Type B pancreatic cell (in vitro differentiated cells): Measurements from ENCODE around the gene ODF2. TPM values are rescaled to one million over a fixed set of nuclear protein-coding genes. Genes with fewer than 3 reads are reported as not detected.
"Not testable (repeated sequence)": the region's sequence is repeated elsewhere in the genome, so short reads cannot be mapped to it uniquely, and the experiment has no call there.

Experiments used
- DNase-seq: peaks from one replicate; pipeline ENCODE4 v3.0.0; 2021; ENCODE audit warnings: mixed read lengths; ENCODE audit not compliant: unreplicated experiment; ENCODE audit errors: extremely low spot score
- H3K27ac Mint-ChIP-seq: 2 replicates; pipeline ENCODE4 v1.8.0; 2021; ENCODE audit warnings: mild to moderate bottlenecking, mixed read lengths
- H3K27me3 Mint-ChIP-seq: 2 replicates; pipeline ENCODE4 v1.8.0; 2021; ENCODE audit warnings: mixed read lengths
- H3K36me3 Mint-ChIP-seq: 2 replicates; pipeline ENCODE4 v1.8.0; 2021; ENCODE audit warnings: mixed read lengths
- H3K4me1 Mint-ChIP-seq: one replicate; pipeline ENCODE4 v1.8.0; 2021; ENCODE audit warnings: mixed read lengths; ENCODE audit not compliant: unreplicated experiment
- H3K4me3 Mint-ChIP-seq: 2 replicates; pipeline ENCODE4 v1.8.0; 2021; ENCODE audit warnings: mild to moderate bottlenecking, mixed read lengths
- H3K9me3 Mint-ChIP-seq: 2 replicates; pipeline ENCODE4 v1.8.0; 2021; ENCODE audit warnings: mixed read lengths
- CTCF ChIP-seq: fragments of 200-600 bp; sonication (generic); conservative IDR thresholded peaks from 2 replicates; pipeline ENCODE4 v1.5.0; 2021; ENCODE audit warnings: antibody characterized with exemption, mild to moderate bottlenecking
- total RNA-seq: library from RNA; stranded (reverse); gene quantifications from 2 replicates; pipeline ENCODE4 v1.2.1, GENCODE V29; 2021; ENCODE audit warnings: low replicate concordance

The ODF2 gene
- total RNA-seq, 1 donor from 2014 or later = 59.1 TPM

GRCh38 chr9:128434340-128434739 lies 21.5 kb upstream of the ODF2 start:
- no peaks in the 10 kb centered on the region for H3K36me3 Mint-ChIP-seq
- H3K27me3 Mint-ChIP-seq = no peaks in the 10 kb centered on the region
- no peak overlapping the region for H3K27ac Mint-ChIP-seq
- H3K4me3 Mint-ChIP-seq = no peak overlapping the region
- no peak for TF ChIP-seq CTCF
- no peaks in the 10 kb centered on the region for H3K4me1 Mint-ChIP-seq
- no peaks in the 10 kb centered on the region for H3K9me3 Mint-ChIP-seq
- DNase-seq = no peak

- no peaks in the 10 kb centered on the region for H3K4me1 Mint-ChIP-seq
- peak overlapping the region; percentile 39 for H3K27ac Mint-ChIP-seq
- H3K4me3 Mint-ChIP-seq = no peak overlapping the region
- no peak for TF ChIP-seq CTCF
- DNase-seq = no peak
- no peaks in the 10 kb centered on the region for H3K36me3 Mint-ChIP-seq
- no peaks in the 10 kb centered on the region for H3K27me3 Mint-ChIP-seq
- H3K9me3 Mint-ChIP-seq = no peaks in the 10 kb centered on the region
These were observed 20.2 kb upstream of the ODF2 start for GRCh38 chr9:128435611-128436010.

- Mint-ChIP-seq H3K9me3 (no peaks in the 10 kb centered on the region), H3K27me3 (no peaks in the 10 kb centered on the region), H3K4me3 (no peak overlapping the region), H3K36me3 (no peaks in the 10 kb centered on the region), H3K27ac (no peak overlapping the region), H3K4me1 (no peaks in the 10 kb centered on the region)
- TF ChIP-seq CTCF = peak; percentile 98
- peak; percentile 88 for DNase-seq
These were observed 17.3 kb upstream of the ODF2 start for GRCh38 chr9:128438343-128439109.

GRCh38 chr9:128439273-128439672 lies 16.5 kb upstream of the ODF2 start:
- Mint-ChIP-seq H3K4me1 (no peaks in the 10 kb centered on the region), H3K4me3 (no peak overlapping the region), H3K27me3 (no peaks in the 10 kb centered on the region), H3K36me3 (no peaks in the 10 kb centered on the region), H3K27ac (no peak overlapping the region), H3K9me3 (no peaks in the 10 kb centered on the region)
- no peak for TF ChIP-seq CTCF
- no peak for DNase-seq

- Mint-ChIP-seq H3K9me3 (no peaks in the 10 kb centered on the region), H3K4me3 (no peak overlapping the region), H3K36me3 (no peaks in the 10 kb centered on the region), H3K27me3 (peaks cover 8% of the 10 kb centered on the region), H3K27ac (no peak overlapping the region), H3K4me1 (no peaks in the 10 kb centered on the region)
- DNase-seq = no peak
- no peak for TF ChIP-seq CTCF
These were observed 13.7 kb upstream of the ODF2 start for GRCh38 chr9:128442150-128442549.

- H3K27ac Mint-ChIP-seq, H3K4me1 Mint-ChIP-seq, DNase-seq, H3K4me3 Mint-ChIP-seq, H3K36me3 Mint-ChIP-seq, H3K9me3 Mint-ChIP-seq, H3K27me3 Mint-ChIP-seq: not testable (repeated sequence)
These were observed 9.3 kb upstream of the ODF2 start for GRCh38 chr9:128446505-128446904.
